Brain microvascular endothelial cell (primary cell): ENCODE results near the gene HERC4.

Source experiments
- DNase-seq: peaks from one replicate; pipeline ENCODE4 v3.0.0-alpha.2; 2020
- H3K27ac ChIP-seq: fragments of 250-450 bp; sonication (Bioruptor Pico); 2 replicates; pipeline ENCODE4 v1.5.1; 2020; ENCODE audit warnings: mild to moderate bottlenecking, moderate library complexity
- H3K27me3 ChIP-seq: fragments of 250-450 bp; sonication (Bioruptor Pico); replicated peaks from 2 replicates; pipeline ENCODE4 v1.5.1; 2020; ENCODE audit warnings: mild to moderate bottlenecking
- H3K36me3 ChIP-seq: fragments of 250-450 bp; sonication (Bioruptor Pico); replicated peaks from 2 replicates; pipeline ENCODE4 v1.5.1; 2020; ENCODE audit warnings: mild to moderate bottlenecking
- H3K4me3 ChIP-seq: 2 replicates; pipeline ENCODE4 v1.5.1; 2011; ENCODE audit warnings: low read depth, mild to moderate bottlenecking, control low read depth, low read length, moderate library complexity
- CTCF ChIP-seq: IDR thresholded peaks from 2 replicates; pipeline ENCODE4 v1.5.1; 2011; ENCODE audit warnings: low read depth, mild to moderate bottlenecking, moderate library complexity, low read length, control low read depth, inconsistent platforms; ENCODE audit errors: missing control alignments
- in situ Hi-C: cut with HindIII; loops from 2 replicates; pipeline ENCODE4 v1.10.0; 2017; ENCODE audit warnings: low sequenced_read_pairs, low pct_ligation_motif_present

The HERC4 gene

GRCh38 chr10:67923551-67923950 is 151.5 kb downstream of the HERC4 start:
- peaks cover 29% of the 10 kb centered on the region for H3K36me3 ChIP-seq
- no peak for TF ChIP-seq CTCF
- H3K4me3 ChIP-seq, result no peak overlapping the region
- no peaks in the 10 kb centered on the region for H3K27me3 ChIP-seq
- DNase-seq, result no peak
- in situ Hi-C loops, result no loop called here
- no peak overlapping the region for H3K27ac ChIP-seq

GRCh38 chr10:67921065-67921464 is 154.0 kb downstream of the HERC4 start:
- in situ Hi-C loops, result no loop called here
- Histone ChIP-seq H3K27ac (no peak overlapping the region), H3K4me3 (no peak overlapping the region), H3K36me3 (peaks cover 31% of the 10 kb centered on the region), H3K27me3 (no peaks in the 10 kb centered on the region)
- no peak for DNase-seq
- TF ChIP-seq CTCF, result no peak

GRCh38 chr10:67917679-67918078 is 157.4 kb downstream of the HERC4 start:
- H3K4me3 ChIP-seq, result no peak overlapping the region
- no peaks in the 10 kb centered on the region for H3K27me3 ChIP-seq
- in situ Hi-C loops, result no loop called here
- H3K27ac ChIP-seq, result no peak overlapping the region
- TF ChIP-seq CTCF, result no peak
- H3K36me3 ChIP-seq, result peaks cover 25% of the 10 kb centered on the region
- no peak for DNase-seq

- H3K27ac ChIP-seq, result no peak overlapping the region
- H3K27me3 ChIP-seq, result no peaks in the 10 kb centered on the region
- TF ChIP-seq CTCF, result no peak
- peaks cover 27% of the 10 kb centered on the region for H3K36me3 ChIP-seq
- H3K4me3 ChIP-seq, result no peak overlapping the region
- no peak for DNase-seq
- in situ Hi-C loops, result no loop called here
Observed at GRCh38 chr10:67917169-67917568, 157.9 kb downstream of the HERC4 start.

GRCh38 chr10:67914777-67915340 is 160.2 kb downstream of the HERC4 start:
- Histone ChIP-seq H3K36me3 (peaks cover 32% of the 10 kb centered on the region), H3K27ac (no peak overlapping the region)

More at GRCh38 chr10:67914777-67915340, 160.2 kb downstream of the HERC4 start:
- DNase-seq, result no peak
- no peak for TF ChIP-seq CTCF
- Histone ChIP-seq H3K4me3 (no peak overlapping the region), H3K27me3 (no peaks in the 10 kb centered on the region)
- in situ Hi-C loops, result no loop called here
